PC-3 (cell line): ENCODE results near the gene SERTAD3. TPM values are rescaled to one million over a fixed set of nuclear protein-coding genes. Genes with fewer than 3 reads are reported as not detected.

ENCODE experiments used
- ATAC-seq: fragments of 200-7000 bp; cut with Tn5 transposase; 2 replicates; pipeline ENCODE4 v1.9.1; 2020; ENCODE audit warnings: mild to moderate bottlenecking, moderate library complexity
- BruUV-seq: library from RNA; stranded (reverse); fragments of 400-500 nt; replicated peaks from 2 replicates; lab custom pipeline; 2021; lab: Mats Ljungman, UMichigan
- CTCF ChIA-PET: fragments of 300-600 bp; sonication (Branson Sonifier 250); formaldehyde crosslinking; loops from one replicate; lab custom pipeline; 2022; ENCODE audit warnings: antibody characterized with exemption; lab: Charles Lee
- POLR2A ChIA-PET: fragments of 300-600 bp; sonication (Branson Sonifier 250); formaldehyde crosslinking; loops from one replicate; lab custom pipeline; 2022; ENCODE audit warnings: antibody characterized with exemption; ENCODE audit not compliant: unreplicated experiment; lab: Charles Lee
- DNase-seq: peaks from one replicate; pipeline ENCODE4 v3.0.0-alpha.2; 2015
- H2AFZ ChIP-seq: fragments of 300-600 bp; sonication (generic); 2 replicates; pipeline ENCODE4 v1.6.0; 2016; ENCODE audit warnings: antibody characterized with exemption, low read length
- H3F3A ChIP-seq: fragments of 300-600 bp; sonication (generic); one replicate; pipeline ENCODE4 v1.6.0; 2017; ENCODE audit warnings: antibody characterized with exemption, low read length, control low read depth, mild to moderate bottlenecking; ENCODE audit not compliant: unreplicated experiment
- H3K27ac ChIP-seq: fragments of 300-600 bp; sonication (generic); 2 replicates; pipeline ENCODE4 v1.5.1; 2016; ENCODE audit warnings: mild to moderate bottlenecking, low read length
- H3K27me3 ChIP-seq: fragments of 300-600 bp; sonication (generic); 2 replicates; pipeline ENCODE4 v1.6.1; 2016; ENCODE audit warnings: low read length, mixed read lengths
- H3K36me3 ChIP-seq: fragments of 300-600 bp; sonication (generic); 2 replicates; pipeline ENCODE4 v1.6.1; 2016; ENCODE audit warnings: low read depth, mixed run types, low read length, mixed read lengths
- H3K4me1 ChIP-seq: fragments of 300-600 bp; sonication (generic); 2 replicates; pipeline ENCODE4 v1.5.1; 2016; ENCODE audit warnings: low read length; ENCODE audit not compliant: insufficient read depth
- H3K4me2 ChIP-seq: fragments of 300-600 bp; sonication (generic); 2 replicates; pipeline ENCODE4 v1.6.0; 2016; ENCODE audit warnings: low read length
- H3K4me3 ChIP-seq: fragments of 300-600 bp; sonication (generic); 2 replicates; pipeline ENCODE4 v1.5.1; 2016; ENCODE audit warnings: mild to moderate bottlenecking, low read length, mixed read lengths
- H3K79me2 ChIP-seq: fragments of 300-600 bp; sonication (generic); 2 replicates; pipeline ENCODE4 v1.6.1; 2017; ENCODE audit warnings: low read length, mixed read lengths
- H3K9ac ChIP-seq: fragments of 300-600 bp; sonication (generic); 2 replicates; pipeline ENCODE4 v1.6.0; 2016; ENCODE audit warnings: mild to moderate bottlenecking, low read length
- H3K9me2 ChIP-seq: fragments of 300-600 bp; sonication (generic); replicated peaks from 2 replicates; pipeline ENCODE4 v1.6.1; 2016; ENCODE audit warnings: mixed run types, low read length, mixed read lengths
- H3K9me3 ChIP-seq: fragments of 300-600 bp; sonication (generic); 2 replicates; pipeline ENCODE4 v1.6.1; 2016; ENCODE audit warnings: low read length, mixed read lengths
- H4K20me1 ChIP-seq: fragments of 300-600 bp; sonication (generic); 2 replicates; pipeline ENCODE4 v1.6.1; 2016; ENCODE audit warnings: low read length, mixed read lengths
- CTCF ChIP-seq: fragments of 300-600 bp; sonication (generic); conservative IDR thresholded peaks from 2 replicates; pipeline ENCODE4 v1.5.1; 2017; ENCODE audit warnings: antibody characterized with exemption, low read depth, mild to moderate bottlenecking, low read length
- EZH2 ChIP-seq: fragments of 300-600 bp; sonication (generic); IDR thresholded peaks from one replicate; pipeline ENCODE4 v1.6.1; 2017; ENCODE audit warnings: antibody characterized with exemption, mild to moderate bottlenecking, low read length; ENCODE audit not compliant: unreplicated experiment
- EZH2phosphoT487 ChIP-seq: fragments of 300-600 bp; sonication (generic); IDR thresholded peaks from 2 replicates; pipeline ENCODE4 v1.6.1; 2018; ENCODE audit warnings: mild to moderate bottlenecking, antibody characterized with exemption, low read length, borderline replicate concordance
- intact Hi-C: fragments of 100-400 bp; cut with micrococcal nuclease; formaldehyde crosslinking; loops from 2 replicates; pipeline ENCODE4 v1.9.0; 2023
- total RNA-seq: library from RNA; depleted of rRNA; stranded (reverse); fragments of >200 nt; gene quantifications from 2 replicates; pipeline ENCODE4 v1.2.3, GENCODE V29; 2014

The SERTAD3 gene
- total RNA-seq, 1 experiment from 2014 or later: 7.9 TPM

GRCh38 chr19:40469011-40469410 is 24.9 kb upstream of the SERTAD3 start:
- ChIA-PET CTCF (no interaction called here), POLR2A (no interaction called here)
- Histone ChIP-seq H3K27me3 (no peaks in the 10 kb centered on the region), H4K20me1 (no peaks in the 10 kb centered on the region), H2AFZ (no peak overlapping the region), H3K4me2 (no peak overlapping the region), H3K79me2 (peaks cover 11% of the 10 kb centered on the region), H3K27ac (no peak overlapping the region), H3K9me2 (no peaks in the 10 kb centered on the region), H3K9me3 (no peaks in the 10 kb centered on the region), H3K36me3 (no peaks in the 10 kb centered on the region), H3K9ac (no peak overlapping the region), H3F3A (no peaks in the 10 kb centered on the region), H3K4me3 (no peak overlapping the region), H3K4me1 (peaks cover 15% of the 10 kb centered on the region)
- ATAC-seq: no peak
- intact Hi-C loops: no loop called here
- no peak for DNase-seq
- TF ChIP-seq EZH2 (no peak), EZH2phosphoT487 (no peak), CTCF (no peak)
- BruUV-seq: no TSS peak

- Histone ChIP-seq H3K4me3 (peak within 1 kb of the TSS; percentile 89), H3K27ac (no peak within 1 kb of the TSS), H3K4me2 (peak within 1 kb of the TSS; percentile 91), H3K9me2 (no peaks in the 10 kb centered on the region), H4K20me1 (no peaks in the 10 kb centered on the region), H3K36me3 (no peaks in the 10 kb centered on the region), H3K27me3 (no peaks in the 10 kb centered on the region), H2AFZ (peak within 1 kb of the TSS; percentile 78), H3K79me2 (peaks cover 11% of the 10 kb centered on the region), H3K9me3 (no peaks in the 10 kb centered on the region), H3K9ac (no peak within 1 kb of the TSS), H3K4me1 (peaks cover 20% of the 10 kb centered on the region), H3F3A (no peaks in the 10 kb centered on the region)
- CTCF ChIA-PET: no interaction called here
- DNase-seq (no peak), ATAC-seq (no peak)
- no peak for TF ChIP-seq EZH2phosphoT487
- no peak for TF ChIP-seq CTCF
- TF ChIP-seq EZH2: no peak
- no TSS peak for BruUV-seq
- intact Hi-C loops: no loop called here
- POLR2A ChIA-PET: no interaction called here
Observed at GRCh38 chr19:40466985-40467734, 23.0 kb upstream of the SERTAD3 start, which contains the start of gene SPTBN4. Gene SPTBN4 (plus strand): TSS chr19:40467001. CDS start chr19:40472622, 5,621 bp downstream.
